Erythroblast (primary cell): ENCODE results near the gene CETP.
"Not testable (repeated sequence)": the region's sequence is repeated elsewhere in the genome, so short reads cannot be mapped to it uniquely, and the experiment has no call there.

Experiments used
- DNase-seq, 2 experiments: peaks; one replicate each; lab custom pipeline; 2025; lab: John Stamatoyannopoulos, UW
- GATA1 ChIP-seq: IDR thresholded peaks from 2 replicates; pipeline ENCODE4 v1.6.1; 2011; ENCODE audit warnings: low read depth, mild to moderate bottlenecking, control low read depth, low read length, moderate library complexity
- POLR2A ChIP-seq: IDR thresholded peaks from 2 replicates; pipeline ENCODE4 v1.6.1; 2011; ENCODE audit warnings: mild to moderate bottlenecking, low read length

Gene CETP

GRCh38 chr16:56930486-56931270, 31.1 kb upstream of the CETP start:
- peak; percentile 33 to 42 for DNase-seq
- TF ChIP-seq POLR2A (no peak), GATA1 (no peak)

- TF ChIP-seq POLR2A (no peak), GATA1 (no peak)
- peak in 1 of 2 experiments; percentile 42 for DNase-seq
Observed at GRCh38 chr16:56931271-56931891, 30.4 kb upstream of the CETP start.

- TF ChIP-seq POLR2A (peak; percentile 98), GATA1 (no peak)
- peak; percentile 97 to 99 for DNase-seq
Observed at GRCh38 chr16:56931892-56932720, 29.6 kb upstream of the CETP start, which contains the start of gene HERPUD1. Gene HERPUD1, plus strand, starts transcription at chr16:56932142. Its CDS starts 103 bp downstream, at chr16:56932245.

DNA sequence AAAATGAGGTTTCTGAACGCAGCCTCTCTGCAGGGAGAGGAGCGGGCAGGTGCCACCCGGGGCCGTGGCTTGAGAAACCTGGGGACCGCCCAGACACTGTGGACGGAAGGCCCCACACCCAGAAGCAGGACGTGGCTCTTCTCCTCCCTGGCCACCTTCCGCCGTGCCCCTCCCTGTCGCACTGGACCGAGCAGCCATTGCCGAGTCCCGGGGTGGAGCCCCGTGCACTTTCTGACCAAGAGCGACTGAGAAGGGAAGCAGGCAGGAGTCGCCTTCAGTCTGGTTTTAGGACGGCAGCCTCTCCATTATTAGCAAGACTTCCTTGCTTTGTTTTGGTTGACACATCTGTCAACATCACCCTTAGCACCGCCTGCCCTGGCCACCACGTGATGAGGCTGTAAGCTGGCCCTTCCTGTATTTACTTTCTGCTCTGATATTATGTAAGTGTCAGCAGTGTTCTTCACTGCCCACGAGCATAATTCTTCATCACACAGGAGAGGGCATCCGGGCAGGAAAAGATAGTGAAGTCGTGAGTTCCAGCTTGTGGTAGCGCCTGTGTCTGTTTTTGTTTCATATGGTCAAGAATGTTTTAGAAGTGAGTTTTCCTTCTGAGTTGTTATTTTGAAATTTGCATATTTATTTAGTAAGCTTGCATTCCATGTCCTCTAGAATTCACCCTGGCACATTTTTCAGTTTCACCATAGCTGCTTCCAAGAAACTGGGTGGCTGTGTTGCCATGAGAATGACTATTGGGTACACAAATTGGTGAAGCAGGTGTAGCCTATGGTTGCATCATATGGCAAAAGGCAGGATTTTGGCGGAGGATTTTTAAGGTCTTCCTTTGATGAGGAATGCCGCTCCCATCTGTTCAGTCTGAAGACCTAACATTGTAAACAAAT, 28.8 kb upstream of the CETP start:
- TF ChIP-seq POLR2A (no peak), GATA1 (no peak)
- DNase-seq = peak; percentile 79 to 83

- DNase-seq = peak in 1 of 2 experiments; percentile 35
- TF ChIP-seq POLR2A = no peak
- no peak for TF ChIP-seq GATA1
Observed at GRCh38 chr16:56933828-56934598, 27.7 kb upstream of the CETP start.

DNA sequence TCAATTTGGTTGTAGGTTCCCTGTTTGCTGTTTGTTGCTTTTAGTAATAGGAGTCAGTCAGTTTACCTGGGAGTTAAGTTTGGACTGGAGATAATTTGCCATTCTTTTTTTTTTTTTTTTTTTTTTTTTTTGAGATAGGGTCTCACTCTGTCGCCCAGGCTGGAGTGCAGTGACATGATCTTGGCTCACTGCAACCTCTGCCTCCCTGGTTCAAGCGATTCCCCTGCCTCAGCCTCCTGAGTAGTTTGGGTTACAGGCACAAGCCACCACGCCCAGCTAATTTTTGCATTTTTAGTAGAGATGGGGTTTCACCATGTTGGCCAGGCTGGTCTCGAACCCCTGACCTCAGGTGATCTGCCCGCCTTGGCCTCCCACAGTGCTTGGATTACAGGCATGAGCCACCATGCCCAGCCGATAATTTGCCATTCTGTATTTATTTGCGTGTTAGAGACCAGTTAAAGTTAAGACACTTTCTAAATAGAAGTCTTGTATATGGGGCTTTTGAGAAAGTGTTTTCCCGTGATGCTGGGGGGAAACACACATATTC, 27.1 kb upstream of the CETP start:
- DNase-seq = not testable (repeated sequence)

DNA sequence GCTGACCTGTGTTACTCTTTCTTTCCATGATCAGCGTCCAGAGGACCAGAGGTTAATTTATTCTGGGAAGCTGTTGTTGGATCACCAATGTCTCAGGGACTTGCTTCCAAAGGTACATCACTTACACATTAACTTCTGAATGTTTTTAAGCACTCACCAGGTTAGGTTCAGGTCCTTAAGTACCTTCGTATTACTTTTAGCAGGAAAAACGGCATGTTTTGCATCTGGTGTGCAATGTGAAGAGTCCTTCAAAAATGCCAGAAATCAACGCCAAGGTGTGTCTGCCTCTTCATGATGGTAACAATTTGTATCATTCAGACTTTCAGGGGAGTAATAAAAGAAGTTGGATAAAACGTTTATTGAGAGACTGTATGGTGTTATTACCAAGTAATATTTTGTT, 26.5 kb upstream of the CETP start:
- peak in 1 of 2 experiments; percentile 24 for DNase-seq
- TF ChIP-seq GATA1 = no peak
- no peak for TF ChIP-seq POLR2A

- TF ChIP-seq POLR2A (no peak), GATA1 (no peak)
- peak in 1 of 2 experiments; percentile 60 for DNase-seq
Observed at GRCh38 chr16:56936491-56936890, 25.3 kb upstream of the CETP start.

DNA sequence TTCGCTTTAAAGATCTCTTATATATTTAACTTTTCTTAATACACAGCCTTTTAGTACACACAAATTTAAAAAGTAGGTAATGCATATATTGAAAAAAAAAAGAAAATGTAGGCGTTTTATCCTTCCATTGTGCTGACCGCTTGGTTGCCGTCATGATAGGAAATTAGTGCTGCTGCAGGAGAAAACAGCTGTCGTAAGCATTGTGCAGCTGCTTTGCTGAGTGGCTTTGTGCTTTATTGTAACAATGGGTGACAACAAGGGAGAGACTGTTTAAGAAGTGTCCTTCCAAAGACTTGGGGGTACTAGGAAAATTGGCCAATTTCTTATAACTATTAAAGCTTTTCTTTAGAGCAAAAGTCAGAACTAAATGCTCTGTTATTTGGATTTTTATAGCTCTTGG, 24.8 kb upstream of the CETP start:
- no peak for DNase-seq
- TF ChIP-seq GATA1 (no peak), POLR2A (no peak)

DNA sequence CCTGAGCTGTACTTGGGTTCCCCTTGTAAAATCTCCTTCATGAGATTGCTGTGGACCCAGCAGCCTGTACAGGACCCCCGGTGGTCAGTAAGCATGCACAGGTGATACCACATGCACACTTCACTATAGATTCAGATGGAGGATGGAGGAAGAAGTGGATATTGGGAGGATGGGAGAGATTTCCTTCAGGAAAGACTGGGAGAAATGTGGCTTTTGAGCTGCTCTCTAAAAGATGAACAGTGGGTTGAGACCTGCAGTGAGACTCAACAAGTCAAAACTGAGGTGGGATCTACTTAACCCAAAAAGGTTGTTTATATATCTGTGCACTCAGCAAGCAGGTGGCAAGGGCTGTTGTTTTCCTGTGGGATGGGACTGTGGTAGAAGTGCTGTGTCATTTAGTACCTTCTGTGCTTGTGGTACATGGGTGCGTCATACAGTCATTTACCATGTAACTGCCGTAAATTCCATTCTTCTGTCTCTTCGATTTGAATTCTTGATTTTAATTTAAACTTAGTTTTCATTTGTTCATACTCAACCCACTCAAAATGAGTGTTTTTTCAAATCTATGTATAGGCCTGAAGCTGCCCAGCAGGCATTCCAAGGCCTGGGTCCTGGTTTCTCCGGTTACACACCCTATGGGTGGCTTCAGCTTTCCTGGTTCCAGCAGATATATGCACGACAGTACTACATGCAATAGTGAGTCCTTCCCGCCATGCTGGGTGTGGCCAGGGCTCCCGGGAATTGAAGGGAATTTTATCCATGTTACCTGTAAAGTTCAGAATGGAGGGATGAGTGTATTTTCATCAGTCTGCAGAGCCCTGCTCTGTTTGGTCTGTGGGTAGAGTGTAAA, 22.9 kb upstream of the CETP start:
- DNase-seq = no peak
- TF ChIP-seq POLR2A (no peak), GATA1 (no peak)

- TF ChIP-seq GATA1 (no peak), POLR2A (no peak)
- no peak for DNase-seq
Observed at GRCh38 chr16:56939801-56940200, 21.9 kb upstream of the CETP start.
